ENCODE data around the gene RPL13.

GRCh38 chr16:89552913-89553312 is 7.6 kb upstream of the RPL13 start:
- no peak for TF ChIP-seq POLR2A (IDR thresholded peaks at IDR 0.05)
- TF ChIP-seq CTCF (IDR thresholded peaks at IDR 0.05): no peak
- TF ChIP-seq POLR2AphosphoS5 (IDR thresholded peaks at IDR 0.05; ENCODE audit: insufficient read depth in 1 of 2, low read depth in 1 of 2): no peak
